ENCODE measurements around the gene SMOC2. TPM values are rescaled to one million over a fixed set of nuclear protein-coding genes. Genes with fewer than 3 reads are reported as not detected.

The SMOC2 gene
- polyA plus RNA-seq, 2 of the 4 experiments (the other 2 are of a cell fraction), result not detected

DNA sequence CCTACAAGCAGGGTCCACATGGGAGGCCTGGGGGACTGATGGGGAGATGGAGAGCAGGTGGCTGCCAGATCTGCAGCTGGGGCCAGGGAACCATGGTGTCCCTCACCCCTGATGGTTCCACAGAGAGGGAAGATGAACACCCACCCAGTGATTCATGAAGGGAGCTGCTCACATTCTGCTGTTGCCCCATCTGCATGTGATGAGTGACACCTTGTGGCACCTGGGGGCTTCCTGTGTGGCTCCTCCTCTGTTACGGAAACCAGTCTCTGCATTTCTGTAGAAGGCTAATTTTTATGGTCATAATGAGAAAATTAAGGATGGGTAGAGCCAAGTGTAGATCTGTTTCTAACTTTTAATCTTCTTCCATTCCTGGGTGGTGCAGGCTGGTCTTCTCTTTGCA, 217.1 kb downstream of the SMOC2 start (continued):
- TF ChIP-seq, protein P1, sequence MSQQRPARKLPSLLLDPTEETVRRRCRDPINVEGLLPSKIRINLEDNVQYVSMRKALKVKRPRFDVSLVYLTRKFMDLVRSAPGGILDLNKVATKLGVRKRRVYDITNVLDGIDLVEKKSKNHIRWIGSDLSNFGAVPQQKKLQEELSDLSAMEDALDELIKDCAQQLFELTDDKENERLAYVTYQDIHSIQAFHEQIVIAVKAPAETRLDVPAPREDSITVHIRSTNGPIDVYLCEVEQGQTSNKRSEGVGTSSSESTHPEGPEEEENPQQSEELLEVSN (IDR thresholded peaks at IDR 0.05; ENCODE audit: borderline replicate concordance, low read depth), result no peak
- no peak for TF ChIP-seq RFX5 (IDR thresholded peaks at IDR 0.05)

DNA sequence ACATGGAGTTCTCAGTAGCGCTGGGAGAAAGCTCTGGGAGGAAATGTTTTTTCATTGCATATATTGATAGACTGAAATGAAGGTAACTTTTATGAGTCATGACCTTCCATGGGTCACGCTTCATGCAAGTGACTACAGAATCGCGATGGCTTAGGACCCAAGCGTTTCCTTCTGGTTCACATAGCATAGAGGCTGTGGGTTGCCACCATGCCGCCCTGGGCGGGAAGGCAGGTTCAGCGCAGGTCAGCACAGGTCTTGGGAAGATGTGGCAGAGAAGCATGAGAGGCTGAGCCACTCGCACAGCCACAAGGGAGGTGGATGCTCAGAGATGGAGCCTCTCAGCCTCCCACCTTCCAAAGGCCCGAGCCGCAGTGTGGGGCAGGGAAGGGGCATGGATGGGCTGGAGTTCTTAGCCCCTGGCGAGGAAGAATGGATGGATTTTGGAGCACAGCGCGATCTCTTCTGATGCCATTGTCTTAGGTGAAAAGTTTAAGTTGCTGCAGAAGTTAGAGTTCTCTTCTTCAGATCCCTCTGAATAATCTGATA, 219.5 kb downstream of the SMOC2 start:
- Histone ChIP-seq H3K4me3 (no peak overlapping the region), H3K4me2 (no peak overlapping the region), H3K4me1 (no peaks in the 10 kb centered on the region), H3K27ac (no peak overlapping the region), H3K9me3 (peaks cover 3% of the 10 kb centered on the region; the same call in 2 of the 3 replicates)
- TF ChIP-seq, protein P2, sequence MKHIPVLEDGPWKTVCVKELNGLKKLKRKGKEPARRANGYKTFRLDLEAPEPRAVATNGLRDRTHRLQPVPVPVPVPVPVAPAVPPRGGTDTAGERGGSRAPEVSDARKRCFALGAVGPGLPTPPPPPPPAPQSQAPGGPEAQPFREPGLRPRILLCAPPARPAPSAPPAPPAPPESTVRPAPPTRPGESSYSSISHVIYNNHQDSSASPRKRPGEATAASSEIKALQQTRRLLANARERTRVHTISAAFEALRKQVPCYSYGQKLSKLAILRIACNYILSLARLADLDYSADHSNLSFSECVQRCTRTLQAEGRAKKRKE (CRISPR knock-in tag; IDR thresholded peaks at IDR 0.05; ENCODE audit: low read depth), result no peak
- TF ChIP-seq ZSCAN20 (CRISPR knock-in tag; IDR thresholded peaks at IDR 0.05) (no peak), RNF2 (IDR thresholded peaks at IDR 0.05; ENCODE audit: borderline replicate concordance, low read depth) (no peak), KDM1A (IDR thresholded peaks at IDR 0.05; ENCODE audit: low read depth) (no peak), NR3C1 (IDR thresholded peaks at IDR 0.05) (no peak), SMC3 (IDR thresholded peaks at IDR 0.05) (no peak), HEYL (CRISPR knock-in tag; IDR thresholded peaks at IDR 0.05) (no peak), FOSL2 (IDR thresholded peaks at IDR 0.05) (no peak), FOSL2 (CRISPR knock-in tag; IDR thresholded peaks at IDR 0.05) (no peak), JUN (IDR thresholded peaks at IDR 0.05) (no peak), JUNB (IDR thresholded peaks at IDR 0.05) (no peak), ZFP36 (IDR thresholded peaks at IDR 0.05; ENCODE audit: borderline replicate concordance, partially characterized antibody) (no peak), EHF (CRISPR knock-in tag; IDR thresholded peaks at IDR 0.05) (no peak), FOSB (CRISPR knock-in tag; IDR thresholded peaks at IDR 0.05) (no peak), FOXS1 (CRISPR knock-in tag; IDR thresholded peaks at IDR 0.05) (no peak), CEBPB (IDR thresholded peaks at IDR 0.05) (no peak)
- TF ChIP-seq, protein P3, sequence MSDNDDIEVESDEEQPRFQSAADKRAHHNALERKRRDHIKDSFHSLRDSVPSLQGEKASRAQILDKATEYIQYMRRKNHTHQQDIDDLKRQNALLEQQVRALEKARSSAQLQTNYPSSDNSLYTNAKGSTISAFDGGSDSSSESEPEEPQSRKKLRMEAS (IDR thresholded peaks at IDR 0.05), result no peak
- TF ChIP-seq, protein P1 (IDR thresholded peaks at IDR 0.05; ENCODE audit: borderline replicate concordance, low read depth), result no peak
- TF ChIP-seq, protein P4, sequence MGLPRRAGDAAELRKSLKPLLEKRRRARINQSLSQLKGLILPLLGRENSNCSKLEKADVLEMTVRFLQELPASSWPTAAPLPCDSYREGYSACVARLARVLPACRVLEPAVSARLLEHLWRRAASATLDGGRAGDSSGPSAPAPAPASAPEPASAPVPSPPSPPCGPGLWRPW (IDR thresholded peaks at IDR 0.05), result no peak
- TF ChIP-seq, protein P5, sequence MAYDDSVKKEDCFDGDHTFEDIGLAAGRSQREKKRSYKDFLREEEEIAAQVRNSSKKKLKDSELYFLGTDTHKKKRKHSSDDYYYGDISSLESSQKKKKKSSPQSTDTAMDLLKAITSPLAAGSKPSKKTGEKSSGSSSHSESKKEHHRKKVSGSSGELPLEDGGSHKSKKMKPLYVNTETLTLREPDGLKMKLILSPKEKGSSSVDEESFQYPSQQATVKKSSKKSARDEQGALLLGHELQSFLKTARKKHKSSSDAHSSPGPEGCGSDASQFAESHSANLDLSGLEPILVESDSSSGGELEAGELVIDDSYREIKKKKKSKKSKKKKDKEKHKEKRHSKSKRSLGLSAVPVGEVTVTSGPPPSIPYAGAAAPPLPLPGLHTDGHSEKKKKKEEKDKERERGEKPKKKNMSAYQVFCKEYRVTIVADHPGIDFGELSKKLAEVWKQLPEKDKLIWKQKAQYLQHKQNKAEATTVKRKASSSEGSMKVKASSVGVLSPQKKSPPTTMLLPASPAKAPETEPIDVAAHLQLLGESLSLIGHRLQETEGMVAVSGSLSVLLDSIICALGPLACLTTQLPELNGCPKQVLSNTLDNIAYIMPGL (CRISPR knock-in tag; IDR thresholded peaks at IDR 0.05; ENCODE audit: borderline replicate concordance), result no peak
- TF ChIP-seq, protein P6, sequence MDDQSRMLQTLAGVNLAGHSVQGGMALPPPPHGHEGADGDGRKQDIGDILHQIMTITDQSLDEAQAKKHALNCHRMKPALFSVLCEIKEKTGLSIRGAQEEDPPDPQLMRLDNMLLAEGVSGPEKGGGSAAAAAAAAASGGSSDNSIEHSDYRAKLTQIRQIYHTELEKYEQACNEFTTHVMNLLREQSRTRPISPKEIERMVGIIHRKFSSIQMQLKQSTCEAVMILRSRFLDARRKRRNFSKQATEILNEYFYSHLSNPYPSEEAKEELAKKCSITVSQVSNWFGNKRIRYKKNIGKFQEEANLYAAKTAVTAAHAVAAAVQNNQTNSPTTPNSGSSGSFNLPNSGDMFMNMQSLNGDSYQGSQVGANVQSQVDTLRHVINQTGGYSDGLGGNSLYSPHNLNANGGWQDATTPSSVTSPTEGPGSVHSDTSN (IDR thresholded peaks at IDR 0.05), result no peak
- ATAC-seq (no peak), FAIRE-seq (no peak), DNase-seq (ENCODE audit: low read depth in 1 of 2, low spot score in 1 of 2) (no peak)
- CTCF ChIA-PET, result no interaction called here
- WGBS (ENCODE audit: missing lambda C conversion rate), result 68% methylated on average over 9 of the region's 14 CpGs
- POLR2A ChIA-PET, result no interaction called here

Data from A549 (cell line).